Neural progenitor cell (in vitro differentiated cells): Measurements from ENCODE around the gene PRDM5.

Experiments
- CTCF ChIP-seq: fragments of 200-600 bp; sonication (generic); IDR thresholded peaks from 2 replicates; pipeline ENCODE4 v1.5.1; 2017; ENCODE audit warnings: antibody characterized with exemption, mild to moderate bottlenecking
- EZH2 ChIP-seq: fragments of 200-600 bp; sonication (generic); IDR thresholded peaks from 2 replicates; pipeline ENCODE4 v1.6.1; 2017; ENCODE audit warnings: antibody characterized with exemption, mild to moderate bottlenecking, moderate library complexity

DNA sequence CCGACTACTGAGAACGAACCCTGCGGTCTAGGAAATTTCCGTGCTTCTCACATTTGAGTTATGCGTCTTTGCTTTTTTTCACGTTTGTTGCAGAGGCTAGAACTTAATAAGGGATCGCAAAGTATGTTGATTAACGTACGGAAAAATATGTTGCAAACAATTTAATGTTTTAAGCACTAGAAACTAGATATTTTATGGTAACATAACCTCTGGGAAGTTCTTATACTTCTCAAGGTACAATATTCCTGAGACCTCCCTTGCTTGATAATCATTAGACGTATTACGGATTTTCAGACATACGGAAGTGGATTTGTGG, 639 bp upstream of the PRDM5 start:
- TF ChIP-seq EZH2 (no peak), CTCF (no peak)
